ENCODE results near the gene EPN3. TPM values are rescaled to one million over a fixed set of nuclear protein-coding genes. Genes with fewer than 3 reads are reported as not detected.

Gene EPN3
- total RNA-seq, 2 experiments from 2014 or later = not detected

DNA sequence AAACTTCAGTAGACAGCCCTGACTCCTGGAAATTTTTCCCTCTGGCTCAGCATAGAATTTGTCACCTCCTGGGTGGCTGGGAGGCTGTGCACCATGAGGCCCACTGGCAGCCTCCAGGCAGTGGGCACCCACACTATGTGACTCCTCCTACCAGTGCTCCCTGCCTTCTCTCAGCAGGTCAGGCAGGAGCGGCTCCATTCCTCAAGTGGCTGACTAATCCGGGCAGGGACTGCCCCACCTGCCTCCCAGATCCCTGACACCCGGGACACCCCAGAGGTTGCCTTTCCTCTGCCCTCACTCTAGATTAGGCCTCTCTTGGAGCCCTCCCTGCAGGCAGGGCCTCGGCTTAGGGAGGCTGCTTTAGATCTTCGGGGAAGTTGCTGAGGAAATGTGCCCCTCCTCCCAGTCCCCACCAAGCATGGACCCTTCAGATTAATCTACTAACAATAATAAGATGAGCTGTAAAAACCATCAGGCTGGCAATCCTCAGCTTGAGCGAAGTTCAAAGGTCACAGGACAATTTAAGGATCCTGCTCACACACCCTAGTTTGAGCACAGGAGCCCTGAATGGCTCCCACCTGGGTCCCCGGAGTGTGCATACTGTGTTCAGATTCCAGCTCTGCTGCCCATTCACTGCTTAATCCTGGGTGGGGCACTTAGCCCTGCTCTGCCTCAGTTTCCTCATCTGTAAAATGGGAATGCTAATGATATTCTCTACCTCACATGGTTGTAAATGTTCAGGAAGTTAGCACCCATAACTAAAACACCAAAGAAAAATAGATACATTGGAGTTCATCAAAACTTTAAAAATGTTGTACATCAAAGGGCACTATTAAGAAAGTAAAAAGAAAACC lies 34.3 kb upstream of the EPN3 start:
- ATAC-seq (no peak), DNase-seq (no peak)
- Mint-ChIP-seq H3K27me3 (ENCODE audit: low read depth) (peaks cover 4% of the 10 kb centered on the region), H3K27ac (no peak overlapping the region), H3K4me3 (no peak overlapping the region), H3K9me3 (ENCODE audit: insufficient read depth) (no peaks in the 10 kb centered on the region), H3K4me1 (ENCODE audit: low read depth) (peaks cover 13% of the 10 kb centered on the region), H3K36me3 (ENCODE audit: low read depth) (no peaks in the 10 kb centered on the region)
- ChIA-PET CTCF (interaction anchor here (1.2 kb wide), 1 partner anchor 136 kb away, joined by 5 read pairs; no protein-coding TSS in a partner anchor), POLR2A (no interaction called here)

DNA sequence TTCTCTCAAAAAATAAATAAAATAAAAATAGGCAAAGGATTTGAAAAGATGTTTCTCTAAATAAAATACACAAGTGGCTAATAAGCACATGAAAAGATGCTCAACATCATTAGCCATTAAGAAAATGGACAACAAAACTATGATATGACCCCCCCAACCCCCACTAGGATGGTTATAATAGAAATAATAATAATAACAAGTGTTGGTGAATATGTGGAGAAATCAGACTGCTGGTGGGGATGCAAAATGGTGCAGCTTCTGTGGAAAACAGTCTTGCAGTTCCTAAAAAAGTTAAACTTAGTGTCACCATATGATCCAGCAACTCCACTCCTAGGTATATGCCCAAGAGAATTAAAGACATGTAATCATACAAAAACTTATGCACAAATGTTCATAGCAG lies 33.3 kb upstream of the EPN3 start:
- Mint-ChIP-seq H3K27me3 (ENCODE audit: low read depth) (peaks cover 2% of the 10 kb centered on the region), H3K9me3 (ENCODE audit: insufficient read depth) (no peaks in the 10 kb centered on the region), H3K36me3 (ENCODE audit: low read depth) (no peaks in the 10 kb centered on the region), H3K4me3 (no peak overlapping the region), H3K4me1 (ENCODE audit: low read depth) (peaks cover 24% of the 10 kb centered on the region), H3K27ac (no peak overlapping the region)
- POLR2A ChIA-PET = no interaction called here
- DNase-seq (no peak), ATAC-seq (no peak)
- CTCF ChIA-PET = interaction anchor here (1.2 kb wide), 1 partner anchor 137 kb away, joined by 5 read pairs; no protein-coding TSS in a partner anchor

DNA sequence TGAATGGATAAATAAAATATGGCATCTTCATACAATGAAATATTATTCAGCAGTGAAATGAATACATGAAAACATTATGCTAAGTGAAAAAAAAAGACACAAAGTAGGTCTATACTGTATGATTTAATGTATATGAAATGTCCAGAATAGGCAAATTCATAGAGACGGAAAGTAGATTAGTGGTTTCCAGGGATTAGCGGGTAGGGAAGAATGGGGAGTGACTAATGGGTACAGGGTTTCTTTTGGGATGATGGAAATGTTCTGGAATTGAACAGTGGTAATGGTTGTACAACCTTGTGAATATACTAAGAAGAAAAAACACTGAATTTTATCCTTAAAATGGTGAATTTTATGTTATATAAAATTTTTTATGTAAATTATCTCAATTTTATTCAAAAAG lies 32.8 kb upstream of the EPN3 start:
- ChIA-PET CTCF (interaction anchor here (2.1 kb wide), 1 partner anchor 20 kb away, joined by 12 read pairs; no protein-coding TSS in a partner anchor), POLR2A (no interaction called here)
- peaks cover 28% of the 10 kb centered on the region for H3K4me1 Mint-ChIP-seq (ENCODE audit: low read depth)
- no peak for ATAC-seq
- peaks cover 2% of the 10 kb centered on the region for H3K27me3 Mint-ChIP-seq (ENCODE audit: low read depth)
- no peak for DNase-seq
- H3K36me3 Mint-ChIP-seq (ENCODE audit: low read depth) = no peaks in the 10 kb centered on the region
- H3K9me3 Mint-ChIP-seq (ENCODE audit: insufficient read depth) = no peaks in the 10 kb centered on the region
- no peak overlapping the region for H3K4me3 Mint-ChIP-seq
- H3K27ac Mint-ChIP-seq = no peak overlapping the region

DNA sequence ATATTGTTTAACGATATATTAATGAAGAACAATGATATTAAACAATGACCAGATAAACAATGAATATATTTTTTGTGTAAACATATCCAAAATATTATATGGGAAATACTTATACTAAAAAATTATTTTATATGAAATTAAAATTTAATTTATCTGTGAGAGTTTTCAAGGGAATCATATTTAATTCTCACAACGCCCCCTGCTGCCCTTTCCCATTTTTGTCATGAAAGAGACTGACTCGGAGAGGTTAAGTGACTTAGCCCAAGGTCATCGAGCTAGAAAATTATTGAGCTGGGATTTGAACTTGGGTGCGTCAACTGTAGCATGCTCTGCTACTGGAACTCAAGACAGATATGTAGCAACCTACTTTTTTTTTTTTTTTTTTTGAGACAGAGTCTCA lies 31.5 kb upstream of the EPN3 start:
- POLR2A ChIA-PET = no interaction called here
- DNase-seq = peak; percentile 47

DNA sequence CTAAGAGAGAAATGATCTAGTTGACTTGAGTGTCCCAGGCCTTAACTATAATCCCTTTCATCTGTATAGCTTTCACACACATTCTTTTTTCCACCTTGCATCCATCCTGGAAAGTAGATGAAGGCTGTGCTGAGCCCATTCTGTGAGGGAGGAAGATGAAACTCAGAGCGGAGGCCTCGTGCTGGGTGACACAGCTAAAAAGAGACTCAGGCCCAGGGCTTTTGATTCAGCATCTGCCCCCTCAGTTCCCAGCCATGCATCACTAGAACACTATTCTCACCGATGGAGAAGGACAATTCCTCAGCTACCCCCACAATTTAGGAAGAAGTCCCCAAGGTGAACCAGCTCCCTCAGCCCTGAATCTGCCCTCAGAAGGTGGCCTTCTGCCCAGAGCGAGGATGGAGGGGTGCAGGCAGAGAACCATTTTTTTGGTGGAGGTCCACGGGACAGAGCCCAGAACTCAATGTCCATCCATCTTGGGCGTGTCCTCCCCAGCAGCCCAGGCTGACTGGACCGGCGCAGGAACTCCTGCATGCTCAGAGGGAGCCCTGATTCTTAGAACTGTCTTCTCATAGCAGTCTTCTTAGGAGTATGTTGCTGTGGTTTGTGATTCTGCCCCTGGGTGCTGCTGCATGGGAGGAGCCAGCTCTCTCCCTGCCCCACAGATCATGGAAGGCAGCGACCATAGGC lies 30.1 kb upstream of the EPN3 start:
- H3K27ac Mint-ChIP-seq = peak overlapping the region; percentile 78
- ChIA-PET CTCF (interaction anchor here (0.6 to 6.0 kb wide), 8 partner anchors 8 to 1302 kb away, joined by 3 to 34 read pairs (median 3); partner anchors contain the start of gene RSAD1), POLR2A (interaction anchor here (0.6 kb wide), 1 partner anchor 14 kb away, joined by 3 read pairs; no protein-coding TSS in a partner anchor)
- H3K4me1 Mint-ChIP-seq (ENCODE audit: low read depth) = peaks cover 44% of the 10 kb centered on the region
- H3K27me3 Mint-ChIP-seq (ENCODE audit: low read depth) = no peaks in the 10 kb centered on the region
- no peaks in the 10 kb centered on the region for H3K9me3 Mint-ChIP-seq (ENCODE audit: insufficient read depth)
- ATAC-seq (peak; percentile 20), DNase-seq (no peak)
- H3K36me3 Mint-ChIP-seq (ENCODE audit: low read depth) = no peaks in the 10 kb centered on the region
- H3K4me3 Mint-ChIP-seq = no peak overlapping the region

More for the DNA sequence above, 31.5 kb upstream of the EPN3 start:
- CTCF ChIA-PET = interaction anchor here (1.4 to 2.8 kb wide), 4 partner anchors 9 to 22 kb away, joined by 4 to 28 read pairs (median 14); no protein-coding TSS in a partner anchor
- Mint-ChIP-seq H3K4me3 (no peak overlapping the region), H3K4me1 (ENCODE audit: low read depth) (peaks cover 41% of the 10 kb centered on the region), H3K9me3 (ENCODE audit: insufficient read depth) (no peaks in the 10 kb centered on the region), H3K27me3 (ENCODE audit: low read depth) (peaks cover 2% of the 10 kb centered on the region), H3K36me3 (ENCODE audit: low read depth) (no peaks in the 10 kb centered on the region), H3K27ac (no peak overlapping the region)
- ATAC-seq = no peak

DNA sequence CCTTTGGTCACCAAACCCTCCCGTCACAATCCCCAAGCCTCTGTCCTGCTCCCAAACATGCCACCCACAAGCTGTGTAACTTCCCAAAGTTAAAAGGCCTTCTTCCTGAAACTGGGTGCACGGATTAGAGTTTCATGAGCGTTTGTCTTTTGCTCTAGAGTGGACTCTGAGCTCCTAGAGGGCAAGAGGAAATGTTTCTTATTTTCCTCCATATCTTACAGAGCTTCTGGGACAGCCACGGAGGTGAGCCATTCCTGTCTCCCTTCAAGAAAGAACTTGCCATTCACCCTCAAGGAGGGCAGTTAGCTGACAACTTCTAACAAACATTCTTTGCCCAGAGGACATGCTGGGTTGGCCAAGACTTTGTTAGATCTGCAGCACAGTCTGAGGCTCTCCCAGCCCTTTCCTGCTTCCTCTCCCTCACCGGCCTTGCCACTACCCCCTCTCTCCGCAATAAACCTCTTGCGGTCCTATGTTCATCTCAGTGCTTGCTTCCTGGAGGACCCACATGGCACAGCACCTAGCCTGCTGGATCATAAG lies 26.9 kb upstream of the EPN3 start:
- Mint-ChIP-seq H3K4me3 (no peak overlapping the region), H3K4me1 (ENCODE audit: low read depth) (peaks cover 68% of the 10 kb centered on the region), H3K36me3 (ENCODE audit: low read depth) (peaks cover 2% of the 10 kb centered on the region), H3K9me3 (ENCODE audit: insufficient read depth) (no peaks in the 10 kb centered on the region), H3K27ac (no peak overlapping the region), H3K27me3 (ENCODE audit: low read depth) (no peaks in the 10 kb centered on the region)
- ATAC-seq (no peak), DNase-seq (no peak)
- ChIA-PET CTCF (interaction anchor here (2.7 to 6.0 kb wide), 2 partner anchors 27 to 108 kb away, joined by 9 to 34 read pairs; partner anchors contain the start of genes LRRC59 and RSAD1), POLR2A (no interaction called here)

DNA sequence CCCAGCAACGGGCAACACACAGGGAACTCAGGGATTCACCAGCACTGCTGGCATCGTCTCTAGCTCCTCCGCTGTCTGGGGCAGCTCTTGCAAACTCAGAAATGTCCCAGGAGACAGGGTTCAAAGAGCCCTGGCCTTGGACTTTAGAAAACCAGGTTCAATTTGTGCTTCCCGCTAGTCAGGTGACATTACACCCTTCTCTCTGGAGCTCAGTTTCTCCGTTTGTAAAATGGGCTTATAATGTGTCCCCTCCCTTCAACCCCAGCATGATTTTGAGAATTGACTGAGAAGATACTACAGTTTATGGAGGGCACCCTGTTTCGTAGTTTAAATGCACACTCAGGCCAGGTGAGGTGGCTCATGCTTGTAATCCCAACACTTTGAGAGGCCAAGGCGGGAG lies 26.2 kb upstream of the EPN3 start:
- peaks cover 2% of the 10 kb centered on the region for H3K36me3 Mint-ChIP-seq (ENCODE audit: low read depth)
- peak overlapping the region; percentile 46 for H3K27ac Mint-ChIP-seq
- ATAC-seq (no peak), DNase-seq (no peak)
- no peaks in the 10 kb centered on the region for H3K27me3 Mint-ChIP-seq (ENCODE audit: low read depth)
- POLR2A ChIA-PET = no interaction called here
- no peaks in the 10 kb centered on the region for H3K9me3 Mint-ChIP-seq (ENCODE audit: insufficient read depth)
- H3K4me3 Mint-ChIP-seq = no peak overlapping the region
- CTCF ChIA-PET = interaction anchor here (0.7 to 6.0 kb wide), 3 partner anchors 28 to 109 kb away, joined by 3 to 34 read pairs (median 9); partner anchors contain the start of genes LRRC59 and RSAD1
- H3K4me1 Mint-ChIP-seq (ENCODE audit: low read depth) = peaks cover 75% of the 10 kb centered on the region

DNA sequence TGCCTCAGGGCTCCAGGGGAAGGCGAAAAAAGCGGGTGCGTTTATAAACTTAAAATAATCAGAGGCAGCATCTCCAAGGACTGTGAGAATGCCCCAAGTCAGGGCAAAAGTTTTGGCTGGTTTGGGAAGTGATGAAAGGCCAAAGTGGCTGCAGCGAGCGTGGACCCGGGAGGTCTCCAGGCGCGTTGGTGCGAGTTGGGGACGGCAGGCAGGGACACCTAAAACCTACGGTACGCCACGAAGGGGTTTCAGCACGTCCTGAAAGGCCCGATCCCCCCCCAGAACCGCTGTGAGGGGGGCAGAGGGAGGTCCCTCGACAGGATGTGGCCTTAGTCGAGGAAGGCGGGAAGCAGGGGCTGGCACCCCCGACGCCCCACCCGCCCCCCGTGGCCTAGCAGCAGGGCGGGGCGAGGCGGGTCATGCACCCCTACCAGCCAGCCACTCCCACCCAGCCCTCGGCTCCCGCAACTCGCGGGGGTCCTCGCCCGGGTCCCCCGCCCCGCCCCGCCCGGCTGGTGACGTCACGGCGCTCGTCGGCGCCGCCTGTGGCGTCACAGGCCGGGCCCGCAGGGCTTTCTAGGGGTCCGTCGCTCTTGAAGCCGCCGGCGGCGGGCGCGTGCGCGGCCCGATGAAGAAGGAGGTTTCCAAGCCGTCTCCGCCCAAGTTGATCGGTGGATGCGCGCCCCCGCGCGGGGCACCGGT lies 24.5 kb upstream of the EPN3 start, which contains the start of gene MYCBPAP:
MYCBPAP (plus strand) TSS at position 569 of the 702 bp plus-strand sequence. CDS start 236 bp downstream, outside the sequence.
- peak within 1 kb of the TSS; percentile 97 for H3K4me3 Mint-ChIP-seq
- DNase-seq (peak; percentile 90), ATAC-seq (peak; percentile 79)
- no peaks in the 10 kb centered on the region for H3K9me3 Mint-ChIP-seq (ENCODE audit: insufficient read depth)
- H3K27me3 Mint-ChIP-seq (ENCODE audit: low read depth) = no peaks in the 10 kb centered on the region
- peaks cover 74% of the 10 kb centered on the region for H3K4me1 Mint-ChIP-seq (ENCODE audit: low read depth)
- ChIA-PET POLR2A (no interaction called here), CTCF (interaction anchor here (1.0 to 6.0 kb wide), 2 partner anchors 29 to 147 kb away, joined by 3 to 34 read pairs; partner anchors contain the start of gene RSAD1)
- H3K27ac Mint-ChIP-seq = peak within 1 kb of the TSS; percentile 98
- H3K36me3 Mint-ChIP-seq (ENCODE audit: low read depth) = peaks cover 2% of the 10 kb centered on the region

DNA sequence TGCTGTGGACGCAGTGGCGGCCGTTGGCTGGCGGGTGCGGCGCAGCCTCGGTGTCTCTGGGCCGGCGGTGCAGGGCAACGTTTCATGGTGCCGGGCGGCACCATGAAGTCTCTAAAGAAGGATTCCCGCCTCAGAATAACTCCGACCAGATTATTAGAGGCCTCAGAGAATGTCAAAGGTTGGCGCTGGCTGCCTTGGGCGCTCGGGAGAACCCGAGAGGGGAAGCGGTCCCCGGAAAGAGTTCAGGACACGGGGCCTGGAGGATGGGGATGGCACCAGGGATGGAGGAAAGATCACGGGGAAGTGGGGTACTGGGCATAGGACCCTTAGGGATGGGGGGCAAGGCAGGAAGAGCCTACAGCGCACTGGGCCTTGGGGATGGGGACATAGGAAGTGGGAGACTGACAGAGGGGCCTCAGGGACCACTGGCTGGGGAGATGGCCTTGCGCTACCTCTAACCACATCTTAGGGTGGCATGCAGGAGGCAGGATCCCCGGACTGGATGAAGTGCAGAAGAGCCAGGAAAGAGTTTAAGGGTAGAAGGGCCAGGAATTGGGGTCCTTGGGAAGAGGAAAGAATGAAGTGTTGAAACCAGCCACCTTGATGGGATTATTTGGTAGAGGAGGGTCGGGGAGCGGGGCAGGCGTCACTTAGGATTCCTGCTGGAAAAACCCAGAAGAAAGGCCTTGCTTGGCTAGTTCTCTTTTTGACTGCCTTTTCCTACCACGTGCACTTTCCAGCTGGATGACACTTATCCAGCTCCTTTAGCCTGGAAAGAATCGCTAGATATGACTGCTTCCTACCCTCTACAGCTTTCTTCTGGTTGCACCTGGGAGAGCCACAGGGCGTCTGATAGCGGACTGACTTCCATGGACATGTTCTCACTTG lies 23.7 kb upstream of the EPN3 start:
- ATAC-seq = peak; percentile 9
- ChIA-PET POLR2A (interaction anchor here (0.6 to 0.7 kb wide), 3 partner anchors 19 to 479 kb away, joined by 3 to 5 read pairs (median 4); no protein-coding TSS in a partner anchor), CTCF (interaction anchor here (1.5 to 3.7 kb wide), 3 partner anchors 7 to 30 kb away, joined by 4 to 17 read pairs (median 16); partner anchors contain the start of gene RSAD1)
- peaks cover 66% of the 10 kb centered on the region for H3K4me1 Mint-ChIP-seq (ENCODE audit: low read depth)
- no peak for DNase-seq
- H3K4me3 Mint-ChIP-seq = peak overlapping the region; percentile 97
- no peaks in the 10 kb centered on the region for H3K9me3 Mint-ChIP-seq (ENCODE audit: insufficient read depth)
- no peaks in the 10 kb centered on the region for H3K27me3 Mint-ChIP-seq (ENCODE audit: low read depth)
- H3K36me3 Mint-ChIP-seq (ENCODE audit: low read depth) = peaks cover 2% of the 10 kb centered on the region
- peak overlapping the region; percentile 96 for H3K27ac Mint-ChIP-seq

DNA sequence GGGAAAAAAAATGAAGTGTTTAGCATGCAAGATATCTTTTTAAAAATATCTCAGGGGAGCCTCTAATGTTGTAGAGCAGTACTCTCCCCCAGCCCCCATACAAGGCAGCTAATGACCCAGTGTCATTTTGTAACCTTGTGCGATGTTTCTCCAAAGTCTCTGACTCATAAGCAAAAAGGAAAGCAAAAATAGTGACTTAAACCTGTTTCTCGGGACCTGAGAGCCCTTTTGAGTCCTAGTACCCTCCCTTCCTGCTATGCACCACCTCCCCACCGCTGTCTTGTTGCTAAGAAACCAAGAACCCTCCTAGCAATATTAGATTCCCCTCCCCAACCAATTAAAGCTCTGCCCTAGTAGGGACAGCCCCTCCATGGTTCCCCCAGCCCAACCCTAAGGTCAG lies 21.5 kb upstream of the EPN3 start:
- no peaks in the 10 kb centered on the region for H3K9me3 Mint-ChIP-seq (ENCODE audit: insufficient read depth)
- POLR2A ChIA-PET = interaction anchor here (2.3 kb wide), 1 partner anchor 17 kb away, joined by 6 read pairs; no protein-coding TSS in a partner anchor
- CTCF ChIA-PET = interaction anchor here (0.9 to 3.7 kb wide), 5 partner anchors 9 to 32 kb away, joined by 3 to 17 read pairs (median 3); partner anchors contain the start of gene RSAD1
- H3K27ac Mint-ChIP-seq = peak overlapping the region; percentile 58
- peaks cover 2% of the 10 kb centered on the region for H3K36me3 Mint-ChIP-seq (ENCODE audit: low read depth)
- peaks cover 44% of the 10 kb centered on the region for H3K4me1 Mint-ChIP-seq (ENCODE audit: low read depth)
- no peaks in the 10 kb centered on the region for H3K27me3 Mint-ChIP-seq (ENCODE audit: low read depth)
- ATAC-seq (peak; percentile 45), DNase-seq (peak; percentile 66)
- peak overlapping the region; percentile 12 for H3K4me3 Mint-ChIP-seq

Measured in activated CD8-positive, alpha-beta T cell treated with anti-CD3 and anti-CD28 coated beads, Interleukin-2, amount 10 ng/mL, durations not matched to agents 7 days and 5 days (primary cell).